Mammary epithelial cell (primary cell): ENCODE measurements around the gene CYSRT1.

ENCODE experiments used
- CTCF ChIP-seq, 2 donors: IDR thresholded peaks in 1 of 2; conservative IDR thresholded peaks in 1 of 2; 2 replicates each; pipeline ENCODE4 v1.5.1; 2011 to 2012; ENCODE audit warnings: inconsistent platforms in 2 of 2, low read length in 2 of 2, mild to moderate bottlenecking in 2 of 2, control low read depth in 1 of 2, low read depth in 1 of 2; ENCODE audit not compliant: insufficient read depth in 1 of 2; ENCODE audit errors: extremely low read depth in 1 of 2
- EZH2 ChIP-seq: IDR thresholded peaks from 2 replicates; pipeline ENCODE4 v1.6.1; 2012; ENCODE audit warnings: low read length, inconsistent platforms, borderline replicate concordance

- TF ChIP-seq EZH2 (no peak), CTCF (conservative IDR thresholded peaks at IDR 0.05 in 1 of 2, IDR thresholded peaks at IDR 0.05 in 1 of 2; ENCODE audit: extremely low read depth in 1 of 2, insufficient read depth in 1 of 2, low read depth in 1 of 2, low read length in 2 of 2) (no peak)
Observed at GRCh38 chr9:137275203-137275587, 50.2 kb downstream of the CYSRT1 start.
